Muscle layer of duodenum (tissue), 2 donors: ENCODE data around the gene CDC123.
A peak's percentile ranks its signal among the peaks of the same experiment; 100 is the strongest.

ENCODE experiments used
- H3K27ac ChIP-seq: one replicate; pipeline ENCODE4 v1.7.0; 2013; ENCODE audit warnings: mild to moderate bottlenecking, low read length
- H3K27me3 ChIP-seq: one replicate; pipeline ENCODE4 v1.7.0; 2013; ENCODE audit warnings: low read depth, mild to moderate bottlenecking, control low read depth, low read length
- H3K36me3 ChIP-seq, 2 donors: one replicate each; pipeline ENCODE4 v1.7.0; 2013; ENCODE audit warnings: low read length in 2 of 2, control low read depth in 1 of 2, mild to moderate bottlenecking in 1 of 2; ENCODE audit not compliant: insufficient read depth in 2 of 2, control insufficient read depth in 1 of 2
- H3K4me1 ChIP-seq, 2 donors: one replicate each; pipeline ENCODE4 v1.7.0; 2013; ENCODE audit warnings: low read length in 2 of 2, mild to moderate bottlenecking in 2 of 2, control low read depth in 1 of 2, moderate library complexity in 1 of 2; ENCODE audit not compliant: insufficient read depth in 2 of 2, control insufficient read depth in 1 of 2
- H3K4me3 ChIP-seq, 2 donors: one replicate each; pipeline ENCODE4 v1.7.0; 2013; ENCODE audit warnings: low read length in 2 of 2, low read depth in 1 of 2, mild to moderate bottlenecking in 1 of 2
- H3K9me3 ChIP-seq, 2 donors: one replicate each; pipeline ENCODE4 v1.7.0; 2013; ENCODE audit warnings: low read length in 2 of 2, control low read depth in 1 of 2, mild to moderate bottlenecking in 1 of 2; ENCODE audit not compliant: control insufficient read depth in 1 of 2
- donor health status: healthy.

Gene CDC123

DNA sequence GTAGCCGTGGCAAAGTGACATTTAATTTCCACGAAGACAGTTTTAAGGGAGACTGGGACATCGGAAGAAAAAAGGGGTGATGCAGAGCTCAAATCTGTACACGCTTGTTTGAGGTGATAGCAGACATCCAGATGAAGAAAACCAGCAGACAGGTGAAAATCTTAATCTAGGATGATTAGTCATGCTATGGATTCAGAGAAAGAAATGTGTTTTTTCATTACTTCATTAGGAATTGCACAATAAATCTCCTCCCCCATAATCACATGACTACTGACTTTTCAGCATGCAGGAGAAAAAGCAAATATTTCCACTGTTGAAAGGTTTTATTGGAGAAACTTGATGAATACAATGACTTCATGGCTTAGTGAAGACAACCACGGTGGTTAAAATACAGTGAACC lies 2.8 kb upstream of the CDC123 start:
- H3K4me1 ChIP-seq: peaks cover 14 to 27% of the 10 kb centered on the region in 2 donors
- H3K36me3 ChIP-seq: no peaks in the 10 kb centered on the region

GRCh38 chr10:12194752-12195271 lies 1.2 kb upstream of the CDC123 start:
- peaks cover 15 to 30% of the 10 kb centered on the region in 2 donors for H3K4me1 ChIP-seq
- H3K4me3 ChIP-seq: peak overlapping the region; percentile 83 to 100
- H3K27ac ChIP-seq: peak overlapping the region; percentile 90
- peaks cover 0 to 11% of the 10 kb centered on the region in 2 donors for H3K36me3 ChIP-seq
- H3K27me3 ChIP-seq: no peaks in the 10 kb centered on the region
- H3K9me3 ChIP-seq: no peaks in the 10 kb centered on the region

More for the DNA sequence above, 2.8 kb upstream of the CDC123 start:
- H3K4me3 ChIP-seq: no peak overlapping the region
- H3K27me3 ChIP-seq: no peaks in the 10 kb centered on the region
- no peak overlapping the region for H3K27ac ChIP-seq
- no peaks in the 10 kb centered on the region for H3K9me3 ChIP-seq

DNA sequence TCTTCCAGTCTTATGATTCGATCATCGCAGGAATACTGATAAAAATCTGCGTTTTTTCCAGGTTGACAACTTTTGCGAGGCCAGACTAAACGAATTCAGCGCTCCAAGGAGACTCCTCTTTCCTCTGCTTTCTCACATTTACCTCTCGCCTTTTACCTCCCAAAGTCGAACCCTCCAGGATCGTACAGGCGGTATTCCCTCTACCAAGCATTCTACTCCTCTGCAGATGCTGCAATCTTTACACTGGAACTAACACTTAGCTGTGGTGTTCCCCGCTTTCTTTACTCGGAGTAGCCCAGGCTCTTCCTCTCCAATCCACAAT lies 746 bp upstream of the CDC123 start:
- no peaks in the 10 kb centered on the region for H3K27me3 ChIP-seq
- H3K9me3 ChIP-seq: no peaks in the 10 kb centered on the region
- peak overlapping the region; percentile 90 for H3K27ac ChIP-seq
- peaks cover 0 to 11% of the 10 kb centered on the region in 2 donors for H3K36me3 ChIP-seq
- peak overlapping the region; percentile 83 to 100 for H3K4me3 ChIP-seq
- H3K4me1 ChIP-seq: peaks cover 15 to 30% of the 10 kb centered on the region in 2 donors

DNA sequence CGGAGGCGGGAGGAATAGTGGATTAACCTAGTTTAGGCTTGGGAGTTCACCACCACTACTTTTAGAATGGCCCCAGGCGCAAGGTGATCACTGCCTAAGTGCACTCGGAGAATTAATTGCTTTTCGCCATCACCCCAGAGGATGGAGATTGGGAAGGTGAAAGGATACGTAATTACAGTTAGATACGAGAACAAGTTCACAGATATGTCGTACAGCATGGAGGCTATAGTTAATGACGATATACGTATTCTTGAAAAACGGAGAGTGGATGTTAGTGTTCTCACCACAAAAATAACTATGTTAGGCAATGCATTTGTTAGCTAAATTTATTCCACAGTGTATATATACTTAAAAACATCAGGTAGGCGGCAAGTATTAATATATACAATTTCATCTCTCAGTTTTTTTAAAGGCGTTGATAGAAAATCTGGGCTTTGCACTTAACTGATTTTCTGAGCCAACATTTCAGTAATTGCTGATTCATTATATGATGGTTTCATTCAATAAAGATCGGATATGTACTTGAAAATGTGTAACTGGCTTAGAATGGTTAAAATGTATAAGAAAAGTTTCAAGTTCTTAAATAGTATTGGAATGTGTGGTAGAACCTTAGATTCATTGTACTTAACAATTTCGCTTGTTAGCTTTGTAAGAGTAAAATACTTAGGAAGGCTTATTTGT lies 683 bp downstream of the CDC123 start:
- Histone ChIP-seq H3K36me3 (peaks cover 0 to 11% of the 10 kb centered on the region in 2 donors), H3K27ac (peak overlapping the region; percentile 90), H3K4me1 (peaks cover 15 to 30% of the 10 kb centered on the region in 2 donors), H3K9me3 (no peaks in the 10 kb centered on the region), H3K4me3 (peak overlapping the region; percentile 83 to 100), H3K27me3 (no peaks in the 10 kb centered on the region)

DNA sequence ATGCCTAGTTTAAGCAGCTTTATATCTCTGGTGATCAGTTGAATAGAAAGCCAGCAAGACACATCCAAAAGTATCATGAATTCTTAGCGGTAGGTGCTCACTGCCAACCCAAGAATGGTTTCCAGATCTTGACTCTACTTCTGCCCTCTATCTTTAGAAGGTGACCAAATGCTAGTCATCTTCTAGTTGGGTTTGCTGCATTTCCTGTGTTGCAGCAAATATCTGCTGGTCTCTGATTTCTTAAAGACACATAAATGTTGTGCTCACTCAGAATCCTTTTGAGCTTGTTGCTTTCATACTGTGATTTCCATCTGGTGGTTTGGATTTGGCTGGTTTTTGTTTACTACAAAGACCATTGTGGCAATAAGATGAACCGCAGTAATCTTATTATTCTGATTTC lies 2.2 kb downstream of the CDC123 start:
- Histone ChIP-seq H3K27me3 (no peaks in the 10 kb centered on the region), H3K36me3 (peaks cover under 1 to 23% of the 10 kb centered on the region in 2 donors), H3K27ac (no peak overlapping the region), H3K9me3 (no peaks in the 10 kb centered on the region), H3K4me3 (no peak overlapping the region), H3K4me1 (peaks cover 15 to 30% of the 10 kb centered on the region in 2 donors)

DNA sequence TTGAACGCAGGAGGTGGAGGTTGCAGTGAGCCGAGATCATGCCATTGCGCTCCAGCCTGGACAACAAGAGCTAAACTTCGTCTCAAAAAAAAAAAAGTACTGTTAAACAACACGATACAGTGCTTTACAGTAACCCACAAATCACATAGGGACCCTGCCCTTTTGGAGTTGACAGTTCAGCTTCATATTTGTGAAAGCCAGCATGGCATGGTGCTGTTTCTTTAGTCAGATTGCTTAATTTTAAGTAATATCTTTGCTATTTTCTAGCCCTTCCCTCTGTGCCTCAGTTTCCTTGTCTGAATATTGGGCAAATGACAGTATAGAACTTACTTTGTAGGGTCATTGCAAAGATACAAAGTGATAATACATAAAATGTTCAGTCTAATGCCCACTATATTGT lies 4.9 kb downstream of the CDC123 start:
- Histone ChIP-seq H3K4me3 (no peak overlapping the region), H3K9me3 (no peaks in the 10 kb centered on the region), H3K4me1 (peaks cover 11 to 17% of the 10 kb centered on the region in 2 donors), H3K36me3 (peaks cover 4 to 33% of the 10 kb centered on the region in 2 donors), H3K27ac (no peak overlapping the region), H3K27me3 (no peaks in the 10 kb centered on the region)

DNA sequence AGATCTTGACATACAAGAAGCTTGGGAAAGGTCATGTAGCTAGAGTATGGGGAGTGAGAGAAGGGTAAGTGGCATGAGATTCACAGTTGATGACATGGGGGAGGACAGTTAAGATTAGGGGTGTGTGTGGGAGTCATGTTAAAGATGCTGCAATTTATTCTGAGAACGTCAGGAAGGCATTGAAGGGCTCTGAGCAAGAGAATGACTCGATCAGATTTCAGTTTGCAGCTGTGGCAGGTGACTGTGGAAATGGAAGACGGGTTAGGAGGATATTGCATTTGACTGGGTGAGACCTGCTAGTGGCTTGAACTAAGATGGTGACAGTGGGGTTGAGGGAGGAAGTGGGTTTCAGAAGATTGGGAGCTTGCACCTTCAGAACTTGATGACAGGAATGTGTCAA lies 5.6 kb downstream of the CDC123 start:
- Histone ChIP-seq H3K4me3 (no peak overlapping the region), H3K27me3 (no peaks in the 10 kb centered on the region), H3K27ac (no peak overlapping the region), H3K9me3 (no peaks in the 10 kb centered on the region), H3K36me3 (peaks cover 4 to 33% of the 10 kb centered on the region in 2 donors), H3K4me1 (peaks cover 10 to 17% of the 10 kb centered on the region in 2 donors)

- no peak overlapping the region for H3K4me3 ChIP-seq
- H3K27me3 ChIP-seq: no peaks in the 10 kb centered on the region
- peaks cover 5 to 12% of the 10 kb centered on the region in 2 donors for H3K4me1 ChIP-seq
- peaks cover 4 to 33% of the 10 kb centered on the region in 2 donors for H3K36me3 ChIP-seq
- H3K9me3 ChIP-seq: no peaks in the 10 kb centered on the region
- H3K27ac ChIP-seq: no peak overlapping the region
These were observed 6.2 kb downstream of the CDC123 start for GRCh38 chr10:12202226-12202625.

DNA sequence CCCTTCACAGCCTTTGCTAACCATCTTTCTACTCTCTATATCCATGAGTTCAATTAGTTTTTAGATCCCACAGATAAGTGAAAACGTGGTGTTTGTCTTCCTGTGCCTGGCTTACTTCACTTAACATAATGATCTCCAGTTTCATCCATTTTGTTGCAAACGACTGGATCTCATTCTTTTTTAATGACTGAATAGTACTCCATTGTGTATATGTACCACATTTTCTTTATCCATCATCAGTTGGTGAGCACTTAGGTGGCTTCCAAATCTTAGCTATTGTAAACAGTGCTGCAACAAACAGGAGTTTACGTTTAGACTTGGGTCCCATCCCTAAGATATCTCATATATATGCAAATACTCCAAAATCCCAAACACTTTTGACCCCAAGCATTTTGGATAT lies 9.1 kb downstream of the CDC123 start:
- no peaks in the 10 kb centered on the region for H3K4me1 ChIP-seq
- H3K27ac ChIP-seq: no peak overlapping the region
- H3K9me3 ChIP-seq: no peaks in the 10 kb centered on the region
- no peak overlapping the region for H3K4me3 ChIP-seq
- H3K27me3 ChIP-seq: no peaks in the 10 kb centered on the region
- peaks cover 19 to 46% of the 10 kb centered on the region in 2 donors for H3K36me3 ChIP-seq

DNA sequence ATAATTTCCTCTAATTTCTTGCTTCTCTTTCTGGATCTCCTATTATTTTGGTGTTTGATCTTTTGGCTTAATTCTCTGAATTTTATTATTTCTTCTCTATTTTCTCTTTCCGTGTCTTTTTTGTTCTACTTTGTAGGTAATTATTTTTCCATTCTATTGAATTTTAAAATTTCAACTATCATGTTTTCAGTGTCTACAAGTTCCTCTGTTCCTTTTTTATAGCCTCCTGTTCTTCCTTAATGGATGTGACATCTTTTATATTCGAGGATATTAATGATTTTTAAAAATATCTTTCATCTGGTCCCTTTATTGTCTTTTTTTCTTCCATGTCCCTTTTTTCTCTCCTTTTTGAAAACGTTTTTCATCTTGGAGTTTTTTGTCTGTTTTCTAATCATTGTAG lies 11.1 kb downstream of the CDC123 start:
- H3K27ac ChIP-seq: no peak overlapping the region
- no peaks in the 10 kb centered on the region for H3K9me3 ChIP-seq
- H3K4me1 ChIP-seq: no peaks in the 10 kb centered on the region
- H3K4me3 ChIP-seq: no peak overlapping the region
- H3K27me3 ChIP-seq: no peaks in the 10 kb centered on the region
- peaks cover 32 to 62% of the 10 kb centered on the region in 2 donors for H3K36me3 ChIP-seq

DNA sequence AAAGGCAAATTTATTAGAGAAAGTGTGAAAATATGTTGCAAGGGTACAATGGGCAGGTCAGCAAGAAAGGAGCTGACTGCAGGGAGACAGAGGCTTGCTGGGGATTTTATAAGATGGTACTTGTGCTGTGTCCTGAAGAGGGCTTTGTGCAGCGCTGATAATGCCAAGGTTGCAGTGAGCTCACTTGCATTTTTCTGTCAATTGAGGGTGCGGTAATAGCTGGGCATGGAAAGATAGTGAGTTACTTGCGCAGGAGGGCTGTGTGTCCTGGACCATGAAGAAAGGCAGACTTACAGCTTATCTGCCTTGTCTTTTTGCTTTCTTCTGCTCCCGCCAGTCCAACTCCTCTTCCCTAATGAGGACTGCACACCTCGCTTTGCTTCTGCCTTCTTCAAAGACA lies 12.5 kb downstream of the CDC123 start:
- Histone ChIP-seq H3K4me1 (no peaks in the 10 kb centered on the region), H3K36me3 (peaks cover 28 to 61% of the 10 kb centered on the region in 2 donors), H3K27ac (no peak overlapping the region), H3K9me3 (no peaks in the 10 kb centered on the region), H3K4me3 (no peak overlapping the region), H3K27me3 (no peaks in the 10 kb centered on the region)

DNA sequence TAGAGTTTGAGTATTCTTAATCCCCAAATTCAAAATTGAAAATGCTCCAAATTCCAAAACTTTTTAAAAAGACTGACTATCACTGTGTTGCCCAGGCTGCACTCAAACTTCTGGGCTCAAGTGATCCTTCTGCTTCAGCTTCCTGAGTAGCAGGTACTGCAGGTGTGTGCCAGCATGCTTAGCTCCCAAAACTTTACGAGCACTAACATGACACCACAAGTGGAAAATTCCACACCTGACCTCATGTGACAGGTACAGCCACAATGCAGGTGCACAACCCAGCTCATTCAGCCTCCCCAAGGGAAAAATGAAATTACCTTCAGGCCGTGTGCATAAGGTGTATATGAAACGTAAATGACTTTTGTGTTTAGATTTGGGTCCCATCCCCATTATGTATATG lies 16.5 kb downstream of the CDC123 start:
- Histone ChIP-seq H3K9me3 (no peaks in the 10 kb centered on the region), H3K4me3 (no peak overlapping the region), H3K36me3 (peaks cover 28 to 58% of the 10 kb centered on the region in 2 donors), H3K4me1 (peaks cover 0 to 10% of the 10 kb centered on the region in 2 donors), H3K27me3 (no peaks in the 10 kb centered on the region), H3K27ac (no peak overlapping the region)
